Liver (tissue), 9 donors: ENCODE results near the gene HSPA4L. TPM values are rescaled to one million over a fixed set of nuclear protein-coding genes. Genes with fewer than 3 reads are reported as not detected.
A peak's percentile ranks its signal among the peaks of the same experiment; 100 is the strongest.

ENCODE experiments used
- DNase-seq: peaks from one replicate; pipeline ENCODE4 v3.0.0-alpha.2; 2017; ENCODE audit warnings: low spot score
- H3K27ac ChIP-seq, 2 donors: one replicate each; pipeline ENCODE4 v1.7.0; 2013; ENCODE audit warnings: inconsistent platforms in 2 of 2, low read length in 2 of 2, control low read depth in 1 of 2, low read depth in 1 of 2, mild to moderate bottlenecking in 1 of 2
- H3K27me3 ChIP-seq, 4 donors: one replicate each; pipeline versions ENCODE4 v1.6.1 to v1.7.0; 2013; ENCODE audit warnings: low read length in 3 of 4, inconsistent platforms in 1 of 4, mild to moderate bottlenecking in 1 of 4, moderate library complexity in 1 of 4; ENCODE audit not compliant: control insufficient read depth in 4 of 4, insufficient read depth in 4 of 4
- H3K36me3 ChIP-seq, 4 donors: one replicate each; pipeline versions ENCODE4 v1.6.1 to v1.7.0; 2013; ENCODE audit warnings: low read length in 3 of 4, mild to moderate bottlenecking in 3 of 4, low read depth in 1 of 4, moderate library complexity in 1 of 4; ENCODE audit not compliant: control insufficient read depth in 4 of 4, insufficient read depth in 3 of 4
- H3K4me1 ChIP-seq, 4 donors: one replicate each; pipeline versions ENCODE4 v1.6.1 to v1.7.0; 2013; ENCODE audit warnings: low read length in 3 of 4, mild to moderate bottlenecking in 3 of 4, moderate library complexity in 1 of 4; ENCODE audit not compliant: control insufficient read depth in 4 of 4, insufficient read depth in 4 of 4
- H3K4me3 ChIP-seq, 3 donors: one replicate each; pipeline versions ENCODE4 v1.6.1 to v1.7.0; 2013; ENCODE audit warnings: low read length in 3 of 3, control low read depth in 1 of 3, low read depth in 1 of 3, mild to moderate bottlenecking in 1 of 3
- H3K9ac ChIP-seq, 2 donors: one replicate each; pipeline ENCODE4 v1.7.0; 2013; ENCODE audit warnings: low read length in 2 of 2, mild to moderate bottlenecking in 2 of 2, moderate library complexity in 2 of 2, control low read depth in 1 of 2, low read depth in 1 of 2
- H3K9me3 ChIP-seq, 4 donors: one replicate each; pipeline versions ENCODE4 v1.6.1 to v1.7.0; 2013; ENCODE audit warnings: low read length in 3 of 4; ENCODE audit not compliant: control insufficient read depth in 4 of 4
- ATF3 ChIP-seq: IDR thresholded peaks from 2 replicates; pipeline ENCODE4 v1.6.1; 2016; ENCODE audit warnings: antibody characterized with exemption
- CTCF ChIP-seq: fragments of 150-350 bp; IDR thresholded peaks from 2 replicates; pipeline ENCODE4 v1.5.1; 2017; ENCODE audit warnings: improper control_type of control experiment, low read depth, low read length; ENCODE audit not compliant: missing input control
- EGR1 ChIP-seq, 2 donors: IDR thresholded peaks; 2 replicates each; pipeline ENCODE4 v1.6.1; 2016 to 2018; ENCODE audit warnings: antibody characterized with exemption in 2 of 2, low read depth in 2 of 2
- FOXA1 ChIP-seq: IDR thresholded peaks from 2 replicates; pipeline ENCODE4 v1.6.1; 2016; ENCODE audit warnings: antibody characterized with exemption
- FOXA2 ChIP-seq: IDR thresholded peaks from 2 replicates; pipeline ENCODE4 v1.6.1; 2016; ENCODE audit warnings: antibody characterized with exemption
- GABPA ChIP-seq, 2 donors: IDR thresholded peaks in 1 of 2; conservative IDR thresholded peaks in 1 of 2; 2 replicates each; pipeline ENCODE4 v1.6.1; 2016; ENCODE audit warnings: antibody characterized with exemption in 2 of 2, mild to moderate bottlenecking in 1 of 2, moderate library complexity in 1 of 2
- HNF4A ChIP-seq, 2 donors: conservative IDR thresholded peaks; 2 replicates each; pipeline ENCODE4 v1.6.1; 2016; ENCODE audit warnings: antibody characterized with exemption in 2 of 2, mild to moderate bottlenecking in 2 of 2
- HNF4G ChIP-seq: IDR thresholded peaks from 2 replicates; pipeline ENCODE4 v1.6.1; 2016; ENCODE audit warnings: antibody characterized with exemption
- JUND ChIP-seq, 2 donors: IDR thresholded peaks; 2 replicates each; pipeline ENCODE4 v1.6.1; 2016; ENCODE audit warnings: antibody characterized with exemption in 2 of 2
- MAX ChIP-seq: IDR thresholded peaks from 2 replicates; pipeline ENCODE4 v1.6.1; 2016; ENCODE audit warnings: antibody characterized with exemption
- NR2F2 ChIP-seq: IDR thresholded peaks from 2 replicates; pipeline ENCODE4 v1.6.1; 2016; ENCODE audit warnings: antibody characterized with exemption
- RAD21 ChIP-seq, 2 donors: IDR thresholded peaks; 2 replicates each; pipeline ENCODE4 v1.6.1; 2016; ENCODE audit warnings: antibody characterized with exemption in 2 of 2, mild to moderate bottlenecking in 2 of 2
- REST ChIP-seq: IDR thresholded peaks from 2 replicates; pipeline ENCODE4 v1.6.1; 2016; ENCODE audit warnings: antibody characterized with exemption, mild to moderate bottlenecking
- RXRA ChIP-seq, 2 donors: IDR thresholded peaks; 2 replicates each; pipeline ENCODE4 v1.6.1; 2017 to 2018; ENCODE audit warnings: antibody characterized with exemption in 2 of 2, mild to moderate bottlenecking in 1 of 2
- SP1 ChIP-seq: IDR thresholded peaks from 2 replicates; pipeline ENCODE4 v1.6.1; 2018; ENCODE audit warnings: antibody characterized with exemption, mild to moderate bottlenecking
- TAF1 ChIP-seq: conservative IDR thresholded peaks from 2 replicates; pipeline ENCODE4 v1.6.1; 2016; ENCODE audit warnings: antibody characterized with exemption, mild to moderate bottlenecking
- YY1 ChIP-seq: IDR thresholded peaks from 2 replicates; pipeline ENCODE4 v1.6.1; 2016; ENCODE audit warnings: antibody characterized with exemption, mild to moderate bottlenecking
- ZBTB33 ChIP-seq: IDR thresholded peaks from 2 replicates; pipeline ENCODE4 v1.6.1; 2016; ENCODE audit warnings: antibody characterized with exemption
- whole genome bisulfite sequencing: extraction: QIAGEN DNeasy Blood & Tissue Kit; methylation state at CpG from one replicate; pipeline ENCODE4 v1.1.7; 2013; 5-methylcytosine and 5-hydroxymethylcytosine counted together
- polyA plus RNA-seq, 2 donors: library from polyadenylated mRNA; stranded (reverse) in 1 of 2; unstranded in 1 of 2; fragments of 200-250 nt in 1 of 2; fragments of >200 nt in 1 of 2; fragmentation: Nextera tagmentation in 1 of 2; extraction: Ambion mirVana in 1 of 2; gene quantifications; one replicate each; pipeline versions ENCODE4 v1.2.1 to v1.2.3, GENCODE V29; 2013 to 2015
- total RNA-seq, 2 donors: library from RNA; depleted of rRNA; stranded (reverse); fragments of >200 nt; gene quantifications; one replicate each; pipeline ENCODE4 v1.2.3, GENCODE V29; 2014
- donor health status: healthy.
- donor health status: healthy.
- donor health status: healthy.
- donor health status: healthy.
- donor health status: healthy.

Gene HSPA4L
- total and polyA plus RNA-seq, 4 donors, result 1.6 to 5.3 (median 2.8) TPM

GRCh38 chr4:127783955-127784770 is 2.0 kb downstream of the HSPA4L start:
- DNase-seq, result no peak
- peak overlapping the region in 1 of 2 donors; percentile 33 for H3K27ac ChIP-seq
- no peaks in the 10 kb centered on the region for H3K9me3 ChIP-seq
- peak overlapping the region in 1 of 3 donors; percentile 73 for H3K4me3 ChIP-seq
- H3K4me1 ChIP-seq, result peaks cover 0 to 10% (median 2%) of the 10 kb centered on the region in 4 donors
- H3K9ac ChIP-seq, result no peak overlapping the region
- TF ChIP-seq RAD21 (IDR thresholded peaks at IDR 0.05) (no peak), FOXA2 (no peak), ATF3 (no peak), YY1 (no peak), HNF4G (no peak), REST (no peak), FOXA1 (no peak), SP1 (no peak), MAX (no peak), EGR1 (IDR thresholded peaks at IDR 0.05; ENCODE audit: low read depth in 2 of 2) (no peak), HNF4A (conservative IDR thresholded peaks at IDR 0.05) (no peak), CTCF (no peak), NR2F2 (no peak), ZBTB33 (no peak), JUND (IDR thresholded peaks at IDR 0.05) (no peak), GABPA (IDR thresholded peaks at IDR 0.05 in 1 of 2, conservative IDR thresholded peaks at IDR 0.05 in 1 of 2) (no peak), RXRA (IDR thresholded peaks at IDR 0.05) (no peak), TAF1 (no peak)
- no peaks in the 10 kb centered on the region for H3K27me3 ChIP-seq
- H3K36me3 ChIP-seq, result no peaks in the 10 kb centered on the region
- 85% methylated on average over 9 of the region's 9 CpGs for WGBS
